K562 (cell line): ENCODE measurements around the gene NUDT22. TPM values are rescaled to one million over a fixed set of nuclear protein-coding genes. Genes with fewer than 3 reads are reported as not detected.

Experiments used
- ARNT ChIP-seq, 2 experiments: fragments of 450-650 bp; IDR thresholded peaks; 2 replicates each; pipeline ENCODE4 v1.6.1; 2016; ENCODE audit warnings: mild to moderate bottlenecking in 1 of 2
- CBX3 ChIP-seq, 2 experiments: IDR thresholded peaks; 1 replicate in 1 of 2; 2 replicates in 1 of 2; pipeline ENCODE4 v1.6.1; 2012; ENCODE audit warnings: inconsistent platforms in 2 of 2, low read length in 2 of 2, borderline replicate concordance in 1 of 2, control low read depth in 1 of 2
- CREB1 ChIP-seq, 2 experiments: sonication (generic) in 1 of 2; formaldehyde crosslinking in 1 of 2; IDR thresholded peaks; 2 replicates each; pipeline versions ENCODE4 v1.6.1 to v1.8.0; 2012 to 2022; ENCODE audit warnings: inconsistent platforms in 1 of 2, mild to moderate bottlenecking in 1 of 2, missing genetic modification reagents in 1 of 2, moderate library complexity in 1 of 2
- CTCF ChIP-seq, 3 experiments: IDR thresholded peaks in 2 of 3; conservative IDR thresholded peaks in 1 of 3; 2 replicates each; pipeline ENCODE4 v1.5.1; 2011 to 2012; ENCODE audit warnings: low read length in 3 of 3, mild to moderate bottlenecking in 3 of 3, control low read depth in 2 of 3, improper control_type of control experiment in 1 of 3, inconsistent platforms in 1 of 3, low read depth in 1 of 3, mixed read lengths in 1 of 3, moderate library complexity in 1 of 3; ENCODE audit not compliant: insufficient read depth in 2 of 3
- EZH2 ChIP-seq: IDR thresholded peaks from 2 replicates; pipeline ENCODE4 v1.6.1; 2012; ENCODE audit warnings: low read depth, mild to moderate bottlenecking, inconsistent platforms, low read length, borderline replicate concordance
- SIX5 ChIP-seq, 2 experiments: IDR thresholded peaks; 2 replicates each; pipeline ENCODE4 v1.6.1; 2011; ENCODE audit warnings: low read length in 2 of 2, borderline replicate concordance in 1 of 2, low read depth in 1 of 2, mild to moderate bottlenecking in 1 of 2, moderate library complexity in 1 of 2; ENCODE audit not compliant: insufficient read depth in 1 of 2
- TAF1 ChIP-seq: IDR thresholded peaks from 2 replicates; pipeline ENCODE4 v1.6.1; 2011; ENCODE audit warnings: mild to moderate bottlenecking, low read length, moderate library complexity; ENCODE audit not compliant: insufficient read depth, control insufficient read depth, severe bottlenecking; ENCODE audit errors: extremely low read depth
- U2AF1 ChIP-seq: fragments of 200-400 bp; formaldehyde crosslinking; optimal IDR thresholded peaks from 2 replicates; pipeline ENCODE3; 2017; ENCODE audit warnings: mild to moderate bottlenecking, low read depth, low read length, moderate library complexity
- ZFX ChIP-seq: sonication (generic); formaldehyde crosslinking; IDR thresholded peaks from 2 replicates; pipeline ENCODE4 v1.8.0; 2022; ENCODE audit warnings: mild to moderate bottlenecking, missing genetic modification reagents, moderate library complexity
- polyA plus RNA-seq, 8 experiments: library from polyadenylated mRNA; depleted of rRNA in 4 of 8; stranded (reverse) in 5 of 8; unstranded in 3 of 8; fragments of >200 nt; fragmentation: Nextera tagmentation in 2 of 8; fragmentation: Illumina TruSeq in 1 of 8; extraction: Ambion mirVana in 2 of 8; extraction: Trizol in 1 of 8; gene quantifications; 2 replicates each; pipeline versions ENCODE4 v1.2.1 to v1.2.3, GENCODE V29; 2011 to 2014; ENCODE audit warnings: inconsistent platforms in 1 of 8, missing spikeins in 1 of 8
- total RNA-seq, 7 experiments: library from RNA; depleted of rRNA in 6 of 7; stranded (reverse); fragments of >200 nt in 6 of 7; fragmentation: Illumina TruSeq in 2 of 7; extraction: Trizol in 2 of 7; gene quantifications; 2 replicates each; pipeline versions ENCODE4 v1.2.1 to v1.2.3, GENCODE V29; 2011 to 2021; ENCODE audit warnings: low replicate concordance in 1 of 7
- TF ChIP-seq, protein P1 (sequence below): conservative IDR thresholded peaks from 2 replicates; pipeline ENCODE4 v1.6.1; 2011; ENCODE audit warnings: low read depth, mild to moderate bottlenecking, low read length; ENCODE audit not compliant: control insufficient read depth
- TF ChIP-seq, protein P2 (sequence below), 2 experiments: fragments of 450-650 bp in 1 of 2; sonication (generic) in 1 of 2; formaldehyde crosslinking in 1 of 2; IDR thresholded peaks; 2 replicates each; pipeline versions ENCODE4 v1.7.1 to v1.9.0; 2016 to 2022; ENCODE audit warnings: inconsistent platforms in 1 of 2, mild to moderate bottlenecking in 1 of 2, missing genetic modification reagents in 1 of 2

NUDT22 gene
- total and polyA plus RNA-seq, 9 of the 15 experiments (the other 6 are each of a cell fraction or from before 2014, with no cell fraction given): 6.3 to 92.6 (median 37.4) TPM

DNA sequence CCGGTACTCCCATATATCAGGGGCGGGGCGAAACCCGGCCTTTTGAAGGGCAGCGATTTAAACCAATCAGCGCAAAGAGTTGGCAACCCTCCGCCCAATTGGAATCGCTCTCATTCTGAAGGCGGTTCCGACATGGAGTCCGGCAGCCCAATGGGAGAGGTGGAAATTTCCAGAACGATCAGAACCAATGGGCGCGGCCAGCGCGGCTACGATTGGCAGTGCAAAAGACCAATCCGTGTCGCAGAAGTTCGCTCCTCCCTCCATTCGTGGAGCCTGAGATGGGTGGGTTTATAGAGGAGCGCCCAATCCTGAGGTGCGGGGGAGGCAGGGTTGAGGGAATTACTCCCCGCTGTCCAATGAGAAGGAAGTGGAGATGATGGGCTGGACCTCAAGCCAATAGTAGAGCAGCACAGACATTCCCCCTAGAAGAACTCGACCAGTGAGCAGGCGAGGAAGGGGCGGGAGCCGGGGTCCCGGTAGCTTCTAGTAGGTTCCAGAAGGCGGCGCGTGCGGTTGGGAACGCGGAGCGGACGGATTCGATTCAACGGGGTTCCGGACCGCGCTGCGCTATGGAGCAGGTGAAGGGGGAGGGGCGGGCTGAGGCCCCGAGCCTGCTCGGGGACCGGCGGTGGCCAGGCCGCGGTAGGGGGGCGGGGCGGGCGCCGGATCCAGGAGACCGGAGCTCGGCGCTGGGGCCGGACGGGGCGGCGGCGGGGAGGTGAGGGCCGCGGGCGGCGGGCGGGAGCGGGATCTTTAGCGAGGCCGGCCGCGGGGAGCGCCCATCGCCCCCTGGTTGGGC lies 40.2 kb upstream of the NUDT22 start, which contains the start of gene STIP1 (continued):
- TF ChIP-seq ZFX (CRISPR knock-in tag) (peak; percentile 80; the same call in 1 of the 2 replicates), U2AF1 (no peak), TAF1 (peak; percentile 98), CBX3 (IDR thresholded peaks at IDR 0.05; ENCODE audit: borderline replicate concordance in 1 of 2, low read length in 2 of 2) (no peak), EZH2 (no peak), SIX5 (IDR thresholded peaks at IDR 0.05; ENCODE audit: borderline replicate concordance in 1 of 2, insufficient read depth in 1 of 2, low read depth in 1 of 2, low read length in 2 of 2) (no peak), CTCF (IDR thresholded peaks at IDR 0.05 in 2 of 3, conservative IDR thresholded peaks at IDR 0.05 in 1 of 3; ENCODE audit: insufficient read depth in 2 of 3, low read depth in 1 of 3, low read length in 3 of 3) (peak; percentile 58 to 70 (median 64); a peak in 5 of 6 replicates), ARNT (IDR thresholded peaks at IDR 0.05) (peak in 1 of 2 experiments; percentile 100; a peak in 2 of 4 replicates), CREB1 (IDR thresholded peaks at IDR 0.05) (peak; percentile 53; the same call in 1 of the 2 replicates), CREB1 (CRISPR knock-in tag; IDR thresholded peaks at IDR 0.05) (peak; percentile 77)
- TF ChIP-seq, protein P1, sequence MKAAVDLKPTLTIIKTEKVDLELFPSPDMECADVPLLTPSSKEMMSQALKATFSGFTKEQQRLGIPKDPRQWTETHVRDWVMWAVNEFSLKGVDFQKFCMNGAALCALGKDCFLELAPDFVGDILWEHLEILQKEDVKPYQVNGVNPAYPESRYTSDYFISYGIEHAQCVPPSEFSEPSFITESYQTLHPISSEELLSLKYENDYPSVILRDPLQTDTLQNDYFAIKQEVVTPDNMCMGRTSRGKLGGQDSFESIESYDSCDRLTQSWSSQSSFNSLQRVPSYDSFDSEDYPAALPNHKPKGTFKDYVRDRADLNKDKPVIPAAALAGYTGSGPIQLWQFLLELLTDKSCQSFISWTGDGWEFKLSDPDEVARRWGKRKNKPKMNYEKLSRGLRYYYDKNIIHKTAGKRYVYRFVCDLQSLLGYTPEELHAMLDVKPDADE: peak; percentile 41; the same call in 1 of the 2 replicates
- TF ChIP-seq, protein P2, sequence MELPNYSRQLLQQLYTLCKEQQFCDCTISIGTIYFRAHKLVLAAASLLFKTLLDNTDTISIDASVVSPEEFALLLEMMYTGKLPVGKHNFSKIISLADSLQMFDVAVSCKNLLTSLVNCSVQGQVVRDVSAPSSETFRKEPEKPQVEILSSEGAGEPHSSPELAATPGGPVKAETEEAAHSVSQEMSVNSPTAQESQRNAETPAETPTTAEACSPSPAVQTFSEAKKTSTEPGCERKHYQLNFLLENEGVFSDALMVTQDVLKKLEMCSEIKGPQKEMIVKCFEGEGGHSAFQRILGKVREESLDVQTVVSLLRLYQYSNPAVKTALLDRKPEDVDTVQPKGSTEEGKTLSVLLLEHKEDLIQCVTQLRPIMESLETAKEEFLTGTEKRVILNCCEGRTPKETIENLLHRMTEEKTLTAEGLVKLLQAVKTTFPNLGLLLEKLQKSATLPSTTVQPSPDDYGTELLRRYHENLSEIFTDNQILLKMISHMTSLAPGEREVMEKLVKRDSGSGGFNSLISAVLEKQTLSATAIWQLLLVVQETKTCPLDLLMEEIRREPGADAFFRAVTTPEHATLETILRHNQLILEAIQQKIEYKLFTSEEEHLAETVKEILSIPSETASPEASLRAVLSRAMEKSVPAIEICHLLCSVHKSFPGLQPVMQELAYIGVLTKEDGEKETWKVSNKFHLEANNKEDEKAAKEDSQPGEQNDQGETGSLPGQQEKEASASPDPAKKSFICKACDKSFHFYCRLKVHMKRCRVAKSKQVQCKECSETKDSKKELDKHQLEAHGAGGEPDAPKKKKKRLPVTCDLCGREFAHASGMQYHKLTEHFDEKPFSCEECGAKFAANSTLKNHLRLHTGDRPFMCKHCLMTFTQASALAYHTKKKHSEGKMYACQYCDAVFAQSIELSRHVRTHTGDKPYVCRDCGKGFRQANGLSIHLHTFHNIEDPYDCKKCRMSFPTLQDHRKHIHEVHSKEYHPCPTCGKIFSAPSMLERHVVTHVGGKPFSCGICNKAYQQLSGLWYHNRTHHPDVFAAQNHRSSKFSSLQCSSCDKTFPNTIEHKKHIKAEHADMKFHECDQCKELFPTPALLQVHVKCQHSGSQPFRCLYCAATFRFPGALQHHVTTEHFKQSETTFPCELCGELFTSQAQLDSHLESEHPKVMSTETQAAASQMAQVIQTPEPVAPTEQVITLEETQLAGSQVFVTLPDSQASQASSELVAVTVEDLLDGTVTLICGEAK (IDR thresholded peaks at IDR 0.05): peak; percentile 70
- TF ChIP-seq, protein P2 (CRISPR knock-in tag; IDR thresholded peaks at IDR 0.05): no peak
